CD1c-positive myeloid dendritic cell (primary cell): Measurements from ENCODE around the gene VTCN1.
"Not testable (repeated sequence)": the region's sequence is repeated elsewhere in the genome, so short reads cannot be mapped to it uniquely, and the experiment has no call there.

Experiments used
- DNase-seq: peaks from one replicate; pipeline ENCODE4 v3.0.0-alpha.2; 2016; ENCODE audit errors: extremely low spot score

The VTCN1 gene

DNA sequence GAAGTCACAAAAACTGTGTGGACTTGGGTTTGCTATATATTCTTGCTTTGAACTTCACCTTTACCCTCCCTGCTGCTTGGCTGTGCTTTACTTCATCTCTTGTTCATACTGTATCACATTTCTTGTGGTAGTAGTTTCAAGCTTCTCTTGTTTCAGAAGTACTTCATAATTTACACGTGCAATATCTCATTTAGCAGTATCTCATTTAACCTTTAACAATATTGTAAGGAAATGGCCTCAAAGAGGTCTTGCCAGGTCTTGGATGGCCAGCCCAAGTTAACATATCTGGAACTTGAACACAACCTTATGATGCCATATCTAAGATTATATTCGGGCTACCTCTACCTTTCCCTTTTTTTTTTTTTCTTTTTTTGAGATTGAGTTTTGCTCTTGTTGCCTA is 87.5 kb downstream of the VTCN1 start:
- no peak for DNase-seq

DNA sequence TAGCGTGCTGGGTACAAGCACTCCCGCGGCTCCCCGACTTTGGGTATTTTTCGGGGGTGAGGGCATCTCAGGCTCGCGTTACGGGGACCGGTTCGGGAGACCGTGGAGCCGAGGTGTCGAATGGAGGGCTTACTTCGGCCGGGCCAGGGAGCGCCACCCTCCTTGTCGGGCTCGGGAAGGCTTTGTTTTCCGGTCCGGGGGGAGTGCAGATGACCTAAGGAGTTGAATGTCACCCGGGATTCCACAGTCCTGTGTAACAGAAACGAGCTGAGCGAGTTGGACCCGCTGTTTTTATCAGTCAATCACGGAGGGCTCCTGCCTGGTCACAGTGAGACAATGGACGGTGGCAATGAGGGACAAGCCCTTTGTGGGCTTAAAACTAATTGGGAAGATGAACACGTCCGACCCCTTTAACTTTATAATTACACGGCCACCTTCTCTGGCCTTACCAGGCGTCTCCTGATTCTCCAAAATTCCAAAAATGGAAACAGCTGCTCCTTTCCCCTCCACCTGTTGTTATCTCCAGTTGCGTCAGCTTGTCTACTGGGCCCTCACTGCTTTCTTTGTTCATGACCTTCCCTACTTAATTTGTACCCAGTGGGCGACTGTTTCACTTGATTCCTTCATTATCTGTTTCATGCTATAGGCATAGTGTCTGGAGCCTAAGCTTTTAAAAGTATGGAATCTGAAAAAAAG is 88.2 kb downstream of the VTCN1 start:
- DNase-seq, result no peak

DNA sequence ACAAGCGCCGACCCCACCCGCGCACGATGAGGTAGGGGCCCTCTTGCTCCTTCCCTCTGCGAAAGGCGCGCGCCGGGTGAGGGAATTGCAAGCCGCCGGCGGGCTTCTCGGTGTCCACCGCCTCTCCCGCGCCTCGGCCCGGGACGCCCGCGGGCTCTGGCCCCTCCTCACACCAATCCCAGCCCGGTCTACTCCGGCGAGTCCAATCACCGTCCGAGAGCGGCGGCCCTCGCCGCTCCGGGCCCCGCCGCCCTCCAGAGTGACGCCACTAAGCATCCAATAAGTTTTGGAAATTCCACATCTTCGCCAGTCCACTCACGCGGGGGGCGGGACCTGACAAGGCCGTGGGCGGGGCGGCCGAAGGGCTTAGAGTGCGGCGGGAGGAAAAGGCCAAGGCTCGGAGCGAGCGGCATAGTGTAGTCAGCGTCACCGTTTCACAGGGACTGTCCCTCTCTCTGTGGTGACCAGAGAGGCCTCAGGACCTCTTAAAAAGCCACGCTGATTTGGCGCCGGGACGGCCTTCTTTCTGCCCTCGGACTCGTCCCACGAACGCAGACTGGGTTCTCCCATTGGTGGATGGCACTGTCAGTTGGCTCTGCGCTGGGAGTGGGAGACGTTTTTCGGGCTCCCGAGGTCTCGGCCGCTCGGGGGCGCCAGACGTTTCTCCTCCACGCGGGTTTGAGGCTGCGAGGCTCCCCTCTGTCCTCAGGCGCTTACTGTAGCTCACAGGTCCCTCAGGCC is 89.0 kb downstream of the VTCN1 start, which contains the start of gene TRIM45:
TSS of gene TRIM45 (minus strand) at position 161 of the 741 bp plus-strand sequence. CDS start 548 bp downstream, outside the sequence.
- DNase-seq, result peak; percentile 97

DNA sequence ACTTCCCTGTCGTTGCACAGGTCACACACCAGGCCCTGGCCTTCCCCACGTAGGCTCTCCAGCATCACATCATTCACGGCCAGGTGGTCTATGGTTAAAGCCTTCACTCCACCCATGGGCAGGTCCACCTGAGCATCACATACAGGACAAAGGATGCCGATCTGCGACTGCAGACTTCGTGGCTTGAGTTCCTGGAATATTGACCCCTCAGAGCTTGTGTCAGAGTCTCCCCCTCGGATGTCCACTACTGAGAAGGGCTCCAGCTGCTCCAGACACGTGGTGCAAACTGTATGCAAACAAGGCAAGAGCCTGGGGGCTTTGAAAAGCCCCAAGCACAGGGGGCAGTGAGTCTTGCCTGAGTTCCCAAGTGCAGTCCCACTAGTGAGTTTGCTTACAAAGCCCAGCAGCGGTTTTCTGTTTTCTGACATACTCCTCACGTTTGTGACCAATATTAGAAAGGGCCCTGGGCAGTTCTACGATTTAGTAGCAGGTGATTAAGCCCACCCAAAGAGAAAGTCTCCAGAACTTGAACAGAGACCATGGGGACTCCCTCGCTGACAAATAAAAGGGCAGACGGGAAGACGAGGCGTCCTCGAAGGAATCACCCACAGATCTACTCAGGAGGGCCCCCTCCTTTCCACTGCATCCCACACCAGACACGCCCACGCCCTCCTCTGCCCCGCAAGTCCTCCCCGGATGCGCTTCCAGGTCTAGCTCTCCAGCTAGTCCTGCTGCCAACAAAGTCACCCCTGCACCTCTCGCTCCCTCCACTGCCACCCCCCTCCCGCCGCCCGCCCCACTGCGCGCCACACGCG is 89.7 kb downstream of the VTCN1 start:
- no peak for DNase-seq

DNA sequence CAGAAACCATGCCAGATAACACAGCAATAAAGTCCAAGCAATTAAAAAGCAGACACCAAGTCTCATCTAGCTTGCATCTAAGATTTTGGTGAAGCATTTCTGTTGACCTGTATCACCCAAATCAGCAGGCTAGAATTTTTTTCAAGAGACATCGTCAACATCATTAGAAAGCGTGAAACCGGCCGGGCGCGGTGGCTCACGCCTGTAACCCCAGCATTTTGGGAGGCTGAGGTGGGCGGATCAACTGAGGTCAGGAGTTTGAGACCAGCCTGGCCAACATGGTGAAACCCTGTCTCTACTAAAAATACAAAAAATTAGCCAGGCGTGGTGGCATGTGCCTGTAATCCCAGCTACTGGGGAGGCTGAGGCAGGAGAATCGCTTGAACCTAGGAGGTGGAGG is 91.6 kb downstream of the VTCN1 start:
- not testable (repeated sequence) for DNase-seq

DNA sequence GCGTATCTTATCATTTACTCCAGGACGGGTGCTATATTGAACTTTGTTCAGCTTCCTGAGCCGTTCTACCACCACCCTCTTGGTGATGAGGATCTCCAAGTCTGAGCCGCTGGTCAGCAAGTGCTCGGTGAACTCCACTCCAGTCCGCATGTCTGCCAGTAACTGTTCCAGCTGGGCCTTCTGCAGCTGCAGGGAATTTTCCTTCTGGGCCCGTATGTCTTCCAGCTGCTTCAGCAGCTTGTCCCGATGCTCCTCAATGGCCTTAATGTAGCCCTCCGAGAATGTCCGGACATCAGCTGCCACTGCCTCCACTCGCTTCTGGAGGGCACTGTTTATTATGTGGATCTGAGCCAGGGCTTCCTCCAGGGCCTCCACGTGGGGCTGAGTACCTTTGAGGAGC is 92.6 kb downstream of the VTCN1 start:
- no peak for DNase-seq

DNA sequence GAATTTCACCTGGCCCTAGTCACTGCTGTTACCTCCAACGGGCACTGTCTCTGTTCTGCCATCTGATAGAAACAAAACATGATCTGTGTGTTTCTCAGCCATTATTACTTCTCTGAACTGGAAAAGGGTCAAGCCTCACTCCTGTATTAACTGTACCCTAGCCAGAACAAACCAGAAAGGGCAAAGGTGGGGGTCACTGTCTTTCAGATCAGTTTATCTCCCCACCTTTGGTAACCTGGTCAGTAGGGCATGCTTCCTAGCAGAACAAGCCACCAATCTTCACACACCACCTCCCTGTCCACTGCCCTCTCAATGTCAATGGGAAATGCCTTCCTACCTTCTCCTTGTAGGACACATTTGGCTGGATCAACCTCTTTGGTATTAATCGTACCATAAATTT is 93.0 kb downstream of the VTCN1 start:
- DNase-seq, result no peak

DNA sequence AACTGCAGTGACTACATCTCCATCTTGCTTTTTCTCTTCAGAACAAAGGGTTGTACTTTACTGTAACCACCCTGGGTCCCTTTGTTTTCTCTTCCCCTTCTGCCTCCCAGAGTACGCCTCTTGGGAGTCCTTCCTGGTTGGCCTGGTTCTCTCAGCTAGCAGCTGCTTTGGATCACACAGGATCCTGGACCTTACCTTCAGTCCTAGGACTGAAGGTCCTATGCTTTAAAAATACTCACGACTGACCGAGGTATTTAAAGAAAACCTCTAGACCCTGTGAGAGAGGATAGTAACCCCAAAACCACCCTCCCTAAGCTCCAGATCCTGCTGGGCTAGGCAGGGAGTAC is 94.0 kb downstream of the VTCN1 start:
- DNase-seq, result no peak

DNA sequence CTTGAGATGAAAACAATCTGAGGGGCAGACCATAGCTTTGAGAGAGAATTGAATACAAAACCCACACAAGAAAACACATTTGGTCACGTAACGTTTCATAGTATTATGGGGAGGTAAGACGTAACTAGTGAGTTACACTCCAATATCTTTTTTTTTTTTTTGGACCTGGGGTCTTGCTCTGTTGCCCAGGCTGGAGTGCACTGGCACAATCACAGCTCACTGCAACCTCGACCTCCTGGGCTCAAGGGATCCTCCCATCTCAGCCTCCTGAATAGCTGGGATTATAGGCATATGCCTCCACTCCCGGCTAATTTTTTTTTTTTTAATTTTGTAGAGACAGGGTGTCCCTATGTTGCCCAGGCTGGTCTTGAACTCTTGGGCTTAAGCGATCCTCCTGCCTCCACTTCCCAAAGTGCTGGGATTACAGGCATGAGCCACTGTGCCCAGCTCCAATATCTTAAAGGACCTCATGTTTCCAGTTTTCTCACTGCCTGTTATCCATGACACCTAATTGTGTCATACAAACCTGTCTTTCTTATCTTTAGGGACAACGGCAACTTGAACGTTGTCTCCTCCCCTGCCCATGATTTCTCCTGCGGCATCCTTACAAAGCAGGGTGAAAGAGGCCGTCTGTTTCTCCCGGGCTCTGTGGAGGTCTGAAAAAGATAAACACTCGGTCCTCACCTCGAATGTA is 94.5 kb downstream of the VTCN1 start:
- no peak for DNase-seq

DNA sequence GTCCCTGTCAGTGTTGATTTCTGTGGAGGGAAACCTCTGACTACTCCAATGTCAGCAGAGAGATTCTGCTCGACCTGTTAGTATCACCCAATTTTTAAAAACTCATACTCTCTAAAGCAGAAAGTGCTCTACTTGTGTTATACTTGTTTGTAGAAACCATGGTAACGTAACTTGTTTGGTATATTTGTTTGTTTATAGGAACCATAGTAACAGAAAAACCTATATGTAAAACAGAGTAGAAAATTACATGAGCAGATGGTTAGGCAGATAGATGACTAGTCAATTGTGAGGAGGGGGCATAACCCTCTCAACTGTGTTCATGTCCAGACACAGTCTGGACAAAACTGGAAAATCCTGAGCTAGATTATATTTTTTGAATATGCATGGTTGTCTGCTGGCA is 95.8 kb downstream of the VTCN1 start:
- DNase-seq, result no peak

DNA sequence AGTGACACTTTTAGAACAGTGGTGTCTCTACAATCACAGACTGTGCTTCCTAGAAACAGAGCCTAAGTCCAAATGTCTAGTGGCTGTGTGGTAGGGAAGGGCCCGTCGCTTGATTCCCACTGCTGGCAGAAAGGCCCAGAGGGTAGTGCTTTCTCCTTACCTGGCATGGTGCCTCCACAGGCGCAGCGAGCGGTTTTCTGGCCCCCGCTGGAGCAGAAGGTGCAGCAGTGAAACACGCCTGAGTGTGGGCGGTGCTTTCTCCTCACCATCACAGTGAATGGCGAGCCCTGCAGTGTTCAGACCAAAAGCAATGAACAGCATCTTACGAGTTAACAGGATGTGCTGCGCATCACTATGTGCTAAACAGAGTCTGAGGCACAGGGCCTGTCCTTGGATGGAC is 97.5 kb downstream of the VTCN1 start:
- DNase-seq, result no peak

DNA sequence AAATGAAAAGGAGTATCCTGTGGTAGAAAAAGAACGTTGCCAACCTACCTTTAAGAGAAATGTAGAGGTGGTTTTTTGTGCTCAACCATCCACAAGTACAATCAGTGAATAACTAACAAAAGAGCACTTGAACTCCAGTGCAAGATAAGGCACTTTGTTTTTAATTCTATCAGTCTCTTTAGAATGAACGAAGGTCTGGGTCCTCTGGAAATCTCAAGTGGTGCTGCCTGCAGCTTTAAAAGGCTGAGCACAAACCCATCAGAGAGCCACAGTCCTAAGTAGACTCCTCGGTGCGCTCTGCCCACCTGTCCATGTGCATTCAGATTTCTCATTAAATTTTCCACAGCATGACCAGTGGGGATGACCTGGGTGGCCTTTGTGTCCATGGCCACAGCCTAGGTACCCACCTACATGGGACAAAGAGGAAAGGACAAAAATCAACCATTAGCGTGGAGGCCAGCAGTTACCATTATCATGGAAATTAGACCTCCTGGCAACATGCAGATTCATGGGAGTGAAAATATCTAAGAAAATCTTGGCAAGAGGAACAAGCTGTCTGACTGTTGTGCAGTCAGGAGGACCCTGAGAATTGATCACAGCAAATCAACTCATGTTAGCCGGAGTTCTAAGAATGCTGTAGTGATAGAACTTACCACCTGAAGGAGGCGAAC is 98.5 kb downstream of the VTCN1 start:
- no peak for DNase-seq

DNA sequence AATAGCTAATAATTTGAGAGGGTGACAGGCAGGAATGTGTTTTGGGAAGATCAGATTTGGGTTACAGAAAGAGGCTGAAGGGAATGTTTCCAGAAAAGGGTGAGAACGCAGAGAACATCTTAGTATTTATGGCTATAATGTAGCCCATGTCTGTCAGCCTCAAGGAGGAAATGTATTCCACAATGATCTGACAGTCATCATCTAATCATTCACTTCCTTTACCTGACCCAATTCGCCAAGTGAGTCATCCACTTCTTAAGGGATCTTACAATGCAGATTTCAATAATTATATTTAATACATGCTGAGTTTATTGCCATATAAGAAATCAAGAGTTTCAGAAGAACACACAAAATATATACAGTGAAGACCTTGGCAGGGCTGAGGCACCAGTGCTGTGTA is 100.0 kb downstream of the VTCN1 start:
- no peak for DNase-seq

DNA sequence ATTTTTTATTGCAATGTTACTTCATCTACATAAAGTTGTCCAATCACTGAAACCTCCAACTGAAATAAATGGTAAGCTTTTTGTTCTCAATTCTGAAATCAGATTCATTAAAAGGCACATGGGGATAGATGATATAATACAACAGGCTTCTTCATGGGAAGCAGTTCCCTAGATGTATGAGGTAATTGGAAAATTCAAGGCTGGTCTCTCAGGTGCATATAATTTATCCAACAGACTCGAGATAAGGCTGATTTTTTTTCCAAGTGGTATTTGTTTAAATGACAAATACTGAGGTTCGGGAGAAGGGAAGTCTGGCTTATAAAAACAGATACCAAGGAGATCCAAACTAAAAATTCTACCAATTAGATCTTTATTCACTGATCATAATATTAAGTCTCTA is 103.4 kb downstream of the VTCN1 start:
- no peak for DNase-seq

DNA sequence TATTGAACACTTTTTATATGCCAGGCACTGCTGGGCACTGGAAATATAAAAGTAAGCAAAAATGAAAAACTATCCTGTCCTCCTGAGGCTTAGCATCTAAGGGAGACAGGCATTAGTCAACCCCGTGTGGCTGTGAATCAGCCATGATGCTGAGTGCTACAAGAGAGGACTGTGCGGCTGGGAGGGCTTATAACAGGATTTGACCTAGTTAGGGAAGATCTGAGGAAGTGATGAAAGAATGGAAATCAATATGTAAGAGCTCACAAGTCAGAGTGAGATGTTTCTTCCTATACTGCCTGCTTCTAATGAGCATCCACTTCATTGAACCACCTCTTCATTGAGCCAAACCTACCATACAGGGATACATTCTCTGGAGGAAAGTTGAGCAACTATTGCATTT is 104.2 kb downstream of the VTCN1 start:
- no peak for DNase-seq

DNA sequence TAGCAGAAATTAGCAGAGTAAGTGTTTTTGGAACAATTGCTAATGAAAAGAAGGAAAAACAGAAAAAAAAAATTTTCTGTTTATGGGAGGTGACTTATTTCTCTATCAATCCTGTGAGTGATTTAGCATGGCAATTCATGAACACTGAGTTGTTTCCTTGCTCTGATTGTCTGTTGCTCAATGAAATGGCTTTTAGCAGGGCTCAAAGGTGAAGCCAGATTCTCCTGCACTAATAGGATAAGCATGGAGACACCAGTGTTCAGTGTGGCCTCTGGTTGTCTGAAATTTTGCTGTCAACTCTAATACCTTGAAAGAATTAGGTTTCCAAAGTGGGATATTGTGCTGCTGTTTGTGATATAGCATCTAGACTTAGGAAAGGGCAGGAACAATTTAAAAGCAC is 105.0 kb downstream of the VTCN1 start:
- no peak for DNase-seq

DNA sequence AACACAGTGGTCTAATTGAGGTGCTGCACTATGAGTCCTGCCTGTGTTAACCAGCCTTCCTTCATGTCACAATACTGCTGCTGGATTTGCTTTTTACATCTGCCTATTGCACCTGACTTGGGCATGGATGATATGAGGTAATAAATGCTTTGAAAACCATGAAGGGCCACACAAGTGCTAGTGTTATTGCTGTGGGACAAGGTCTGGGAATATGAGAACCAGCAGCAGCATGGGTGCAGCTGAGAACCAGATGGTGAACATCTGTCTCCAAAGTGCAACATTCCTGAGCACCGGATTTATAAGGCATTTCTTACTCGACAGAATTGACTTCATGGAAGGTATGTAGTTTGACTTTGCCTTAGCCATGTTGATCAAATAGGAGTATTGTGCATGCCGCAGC is 105.7 kb downstream of the VTCN1 start:
- DNase-seq, result no peak

DNA sequence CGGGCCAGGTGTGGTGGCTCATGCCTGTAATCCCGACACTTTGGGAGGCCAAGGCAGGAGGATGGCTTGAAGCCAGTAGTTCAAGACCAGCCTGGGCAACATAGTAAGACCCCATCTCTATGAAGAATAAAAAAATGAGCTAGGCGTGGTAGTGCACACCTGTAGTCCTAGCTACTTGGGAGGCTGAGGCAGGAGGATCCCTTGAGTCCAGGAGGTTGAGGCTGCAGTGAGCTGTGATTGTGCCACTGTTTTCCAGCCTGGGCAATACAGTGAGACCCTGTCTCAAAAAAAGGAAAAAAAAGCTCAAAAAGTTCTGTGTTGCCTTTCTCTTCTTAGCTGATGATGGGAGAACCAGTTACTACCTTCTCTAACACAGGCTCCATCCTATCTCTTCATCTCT is 108.9 kb downstream of the VTCN1 start:
- DNase-seq, result not testable (repeated sequence)

DNA sequence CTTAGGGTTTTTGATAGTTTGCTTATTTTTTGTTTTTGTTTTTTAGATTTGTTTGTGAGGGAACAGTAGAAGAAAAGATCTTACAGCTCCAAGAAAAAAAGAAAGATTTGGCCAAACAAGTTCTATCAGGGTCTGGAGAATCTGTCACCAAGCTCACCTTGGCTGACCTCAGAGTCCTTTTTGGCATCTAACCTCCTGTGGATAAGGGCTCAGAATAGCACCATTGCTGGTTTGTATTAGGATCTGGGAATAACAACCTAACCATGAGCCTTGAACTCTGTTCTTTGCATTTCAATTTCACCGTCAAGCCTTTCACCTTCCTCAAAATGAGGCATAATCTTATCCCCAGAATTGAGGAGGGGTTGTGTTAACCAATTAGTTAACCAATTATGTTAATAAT is 109.4 kb downstream of the VTCN1 start:
- no peak for DNase-seq

DNA sequence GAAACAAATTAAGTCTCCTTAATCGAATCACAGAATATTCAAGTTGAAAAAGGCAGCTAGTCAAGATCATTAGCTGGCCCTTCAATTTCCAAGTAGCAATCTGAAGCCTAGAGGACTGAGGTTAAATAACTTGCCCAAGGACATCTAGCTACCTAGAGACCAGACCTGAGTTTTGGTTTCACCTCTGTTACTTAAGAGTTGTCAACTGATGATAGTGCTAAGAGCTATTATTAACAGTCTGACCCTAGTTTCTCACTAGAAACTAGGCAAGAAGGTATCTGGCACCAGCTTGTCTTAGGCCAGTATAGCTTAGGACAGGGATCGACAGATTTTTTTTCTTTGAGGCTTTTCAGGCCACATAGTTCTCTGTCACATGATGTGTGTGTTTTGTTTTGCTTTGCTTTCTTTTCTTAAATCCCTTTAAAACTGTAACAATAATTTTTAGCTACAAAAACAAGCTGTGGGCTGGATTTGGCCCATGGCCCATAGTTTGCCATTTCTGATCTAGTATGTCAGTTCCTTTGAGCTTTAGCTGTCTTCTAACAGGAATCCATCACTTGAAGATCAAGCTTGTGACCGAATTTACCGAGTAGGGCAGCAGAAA is 112.3 kb downstream of the VTCN1 start:
- DNase-seq, result no peak

DNA sequence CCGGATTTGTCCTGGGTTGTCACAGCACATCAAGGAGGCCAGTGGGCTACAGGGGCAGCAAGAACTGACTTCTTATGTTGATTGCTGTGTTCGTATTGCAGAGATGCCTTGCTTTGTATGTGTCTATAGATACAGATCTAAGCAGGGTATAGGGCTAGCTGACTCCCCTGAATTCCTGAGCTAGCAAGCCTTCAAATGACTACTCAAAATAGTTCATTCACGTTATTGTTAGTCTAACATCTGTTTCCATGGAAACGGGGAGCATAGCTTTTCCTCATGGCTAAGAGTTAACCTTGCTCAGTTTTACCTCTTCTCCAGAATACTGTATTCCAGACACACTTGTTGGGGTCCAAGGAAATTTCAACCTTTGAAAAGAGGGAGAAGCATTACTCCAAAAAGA is 113.3 kb downstream of the VTCN1 start:
- no peak for DNase-seq
